SK-N-SH treated with all-trans-retinoic acid at 6 μM for 48 hours (cell line): ENCODE data around the gene OASL.

Experiments used
- CSDC2 ChIP-seq: fragments of 250-450 bp; sonication (Bioruptor Pico); IDR thresholded peaks from 2 replicates; pipeline ENCODE4 v1.5.0; 2020; ENCODE audit warnings: mild to moderate bottlenecking, moderate library complexity
- OSR1 ChIP-seq: fragments of 250-450 bp; sonication (Bioruptor Pico); IDR thresholded peaks from 2 replicates; pipeline ENCODE4 v1.8.0; 2022; ENCODE audit warnings: moderate library complexity, mild to moderate bottlenecking, inconsistent platforms
- TF ChIP-seq, protein P1 (sequence below): fragments of 250-450 bp; sonication (Bioruptor Pico); IDR thresholded peaks from 2 replicates; pipeline ENCODE4 v1.8.0; 2021; ENCODE audit warnings: low read depth, mild to moderate bottlenecking, moderate library complexity, borderline replicate concordance

DNA sequence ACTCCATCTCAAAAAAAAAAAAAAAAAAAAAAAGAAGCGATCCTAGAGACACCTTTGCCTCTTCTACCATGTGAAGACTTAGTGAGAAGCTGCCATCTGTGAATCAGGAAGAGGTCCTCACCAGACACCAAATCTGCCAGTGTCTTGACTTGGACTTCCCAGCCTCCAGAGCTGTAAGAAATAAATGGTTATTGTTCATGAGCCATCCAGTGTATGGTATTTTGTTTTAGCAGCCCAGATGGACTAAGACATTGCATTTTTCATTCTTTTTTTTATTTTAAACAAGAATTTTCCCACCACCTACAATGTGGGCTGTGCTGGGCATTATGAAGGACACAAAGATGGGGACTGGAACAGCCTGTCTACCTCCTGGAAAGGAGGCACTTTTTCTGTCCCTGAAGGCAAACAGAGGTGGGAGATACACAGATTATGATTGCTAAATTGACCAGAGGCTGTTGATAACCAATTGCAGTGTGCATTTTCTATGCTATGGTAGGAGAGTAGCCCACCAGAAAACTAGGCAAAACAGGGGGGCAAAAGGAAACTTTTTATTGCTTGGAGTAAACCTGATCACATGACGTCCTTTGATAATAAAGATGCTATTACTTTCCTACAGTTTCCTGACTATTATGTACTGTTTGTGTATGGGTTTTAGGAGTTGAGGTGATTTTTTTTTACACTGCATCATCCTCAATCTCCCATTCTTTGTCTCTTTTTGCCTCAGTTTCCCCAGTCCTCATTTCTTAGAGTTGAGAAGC lies 20.0 kb downstream of the OASL start:
- TF ChIP-seq OSR1 (no peak), CSDC2 (no peak)
- TF ChIP-seq, protein P1, sequence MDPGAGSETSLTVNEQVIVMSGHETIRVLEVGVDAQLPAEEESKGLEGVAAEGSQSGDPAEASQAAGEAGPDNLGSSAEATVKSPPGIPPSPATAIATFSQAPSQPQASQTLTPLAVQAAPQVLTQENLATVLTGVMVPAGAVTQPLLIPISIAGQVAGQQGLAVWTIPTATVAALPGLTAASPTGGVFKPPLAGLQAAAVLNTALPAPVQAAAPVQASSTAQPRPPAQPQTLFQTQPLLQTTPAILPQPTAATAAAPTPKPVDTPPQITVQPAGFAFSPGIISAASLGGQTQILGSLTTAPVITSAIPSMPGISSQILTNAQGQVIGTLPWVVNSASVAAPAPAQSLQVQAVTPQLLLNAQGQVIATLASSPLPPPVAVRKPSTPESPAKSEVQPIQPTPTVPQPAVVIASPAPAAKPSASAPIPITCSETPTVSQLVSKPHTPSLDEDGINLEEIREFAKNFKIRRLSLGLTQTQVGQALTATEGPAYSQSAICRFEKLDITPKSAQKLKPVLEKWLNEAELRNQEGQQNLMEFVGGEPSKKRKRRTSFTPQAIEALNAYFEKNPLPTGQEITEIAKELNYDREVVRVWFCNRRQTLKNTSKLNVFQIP (CRISPR knock-in tag) = no peak
